PC-9 (cell line): ENCODE measurements around the gene SLX9. TPM values are rescaled to one million over a fixed set of nuclear protein-coding genes. Genes with fewer than 3 reads are reported as not detected.

Experiments
- BruUV-seq: library from RNA; stranded (reverse); fragments of 400-500 nt; replicated peaks from 2 replicates; lab custom pipeline; 2021; lab: Mats Ljungman, UMichigan
- CTCF ChIA-PET: fragments of 300-600 bp; sonication (Branson Sonifier 250); formaldehyde crosslinking; loops from one replicate; lab custom pipeline; 2022; ENCODE audit warnings: antibody characterized with exemption; lab: Charles Lee
- POLR2A ChIA-PET: fragments of 300-600 bp; sonication (Branson Sonifier 250); formaldehyde crosslinking; loops from one replicate; lab custom pipeline; 2022; ENCODE audit warnings: antibody characterized with exemption; ENCODE audit not compliant: unreplicated experiment; lab: Charles Lee
- DNase-seq, 2 experiments: peaks; one replicate each; pipeline versions ENCODE4 v3.0.0 to v3.0.0-alpha.2; 2015 to 2022; ENCODE audit warnings: mixed read lengths in 1 of 2
- H2AFZ ChIP-seq: fragments of 200-600 bp; sonication (generic); 2 replicates; pipeline ENCODE4 v1.8.1; 2017; ENCODE audit warnings: antibody characterized with exemption
- H3F3A ChIP-seq: fragments of 200-600 bp; sonication (generic); 2 replicates; pipeline ENCODE4 v1.8.1; 2017; ENCODE audit warnings: antibody characterized with exemption, mild to moderate bottlenecking, low read depth; ENCODE audit not compliant: insufficient read depth
- H3K27ac ChIP-seq: fragments of 200-600 bp; sonication (generic); 2 replicates; pipeline ENCODE4 v1.6.1; 2016; ENCODE audit warnings: mixed run types
- H3K27me3 ChIP-seq: fragments of 200-600 bp; sonication (generic); 2 replicates; pipeline ENCODE4 v1.6.1; 2016; ENCODE audit warnings: low read depth, mixed run types; ENCODE audit not compliant: insufficient read depth
- H3K36me3 ChIP-seq: fragments of 200-600 bp; sonication (generic); 2 replicates; pipeline ENCODE4 v1.6.1; 2016; ENCODE audit warnings: low read depth, mixed run types
- H3K4me1 ChIP-seq: fragments of 200-600 bp; sonication (generic); replicated peaks from 2 replicates; pipeline ENCODE4 v1.6.1; 2016; ENCODE audit warnings: mixed run types; ENCODE audit not compliant: insufficient read depth
- H3K4me2 ChIP-seq: fragments of 200-600 bp; sonication (generic); 2 replicates; pipeline ENCODE4 v1.6.1; 2017; ENCODE audit warnings: mixed run types
- H3K4me3 ChIP-seq: fragments of 200-600 bp; sonication (generic); 2 replicates; pipeline ENCODE4 v1.6.1; 2016; ENCODE audit warnings: mixed run types
- H3K79me2 ChIP-seq: fragments of 200-600 bp; sonication (generic); 2 replicates; pipeline ENCODE4 v1.6.1; 2017; ENCODE audit warnings: low read depth, mixed run types
- H3K9me2 ChIP-seq: fragments of 200-600 bp; sonication (generic); 2 replicates; pipeline ENCODE4 v1.8.1; 2017; ENCODE audit warnings: mild to moderate bottlenecking; ENCODE audit not compliant: insufficient read depth
- H3K9me3 ChIP-seq: fragments of 200-600 bp; sonication (generic); 2 replicates; pipeline ENCODE4 v1.8.1; 2016; ENCODE audit warnings: low read depth; ENCODE audit not compliant: insufficient read depth
- H4K20me1 ChIP-seq: fragments of 200-600 bp; sonication (generic); 2 replicates; pipeline ENCODE4 v1.8.1; 2017; ENCODE audit not compliant: insufficient read depth
- EZH2 ChIP-seq: fragments of 200-600 bp; sonication (generic); IDR thresholded peaks from 2 replicates; pipeline ENCODE4 v1.8.0; 2017; ENCODE audit warnings: antibody characterized with exemption, low read depth
- intact Hi-C: fragments of 100-400 bp; cut with micrococcal nuclease; formaldehyde crosslinking; loops from one replicate; pipeline ENCODE4 v1.10.0; 2022; ENCODE audit not compliant: unreplicated experiment
- total RNA-seq: library from RNA; stranded (reverse); gene quantifications from 2 replicates; pipeline ENCODE4 v1.2.3, GENCODE V29; 2021
- TF ChIP-seq, protein P1 (sequence below): fragments of 200-600 bp; sonication (generic); conservative IDR thresholded peaks from 2 replicates; pipeline ENCODE4 v1.6.1; 2017; ENCODE audit warnings: mixed run types, antibody characterized with exemption, mild to moderate bottlenecking, moderate library complexity

SLX9 gene
- total RNA-seq, 1 experiment from 2014 or later: 22.8 TPM

- no peaks in the 10 kb centered on the region for H4K20me1 ChIP-seq
- H3K4me2 ChIP-seq: no peak overlapping the region
- no peaks in the 10 kb centered on the region for H3K9me3 ChIP-seq
- no peaks in the 10 kb centered on the region for H3K9me2 ChIP-seq
- H2AFZ ChIP-seq: no peak overlapping the region
- H3K36me3 ChIP-seq: no peaks in the 10 kb centered on the region
- intact Hi-C loops: no loop called here
- H3K79me2 ChIP-seq: no peaks in the 10 kb centered on the region
- no peaks in the 10 kb centered on the region for H3K4me1 ChIP-seq
- CTCF ChIA-PET: no interaction called here
- H3K4me3 ChIP-seq: no peak overlapping the region
- TF ChIP-seq, protein P1, sequence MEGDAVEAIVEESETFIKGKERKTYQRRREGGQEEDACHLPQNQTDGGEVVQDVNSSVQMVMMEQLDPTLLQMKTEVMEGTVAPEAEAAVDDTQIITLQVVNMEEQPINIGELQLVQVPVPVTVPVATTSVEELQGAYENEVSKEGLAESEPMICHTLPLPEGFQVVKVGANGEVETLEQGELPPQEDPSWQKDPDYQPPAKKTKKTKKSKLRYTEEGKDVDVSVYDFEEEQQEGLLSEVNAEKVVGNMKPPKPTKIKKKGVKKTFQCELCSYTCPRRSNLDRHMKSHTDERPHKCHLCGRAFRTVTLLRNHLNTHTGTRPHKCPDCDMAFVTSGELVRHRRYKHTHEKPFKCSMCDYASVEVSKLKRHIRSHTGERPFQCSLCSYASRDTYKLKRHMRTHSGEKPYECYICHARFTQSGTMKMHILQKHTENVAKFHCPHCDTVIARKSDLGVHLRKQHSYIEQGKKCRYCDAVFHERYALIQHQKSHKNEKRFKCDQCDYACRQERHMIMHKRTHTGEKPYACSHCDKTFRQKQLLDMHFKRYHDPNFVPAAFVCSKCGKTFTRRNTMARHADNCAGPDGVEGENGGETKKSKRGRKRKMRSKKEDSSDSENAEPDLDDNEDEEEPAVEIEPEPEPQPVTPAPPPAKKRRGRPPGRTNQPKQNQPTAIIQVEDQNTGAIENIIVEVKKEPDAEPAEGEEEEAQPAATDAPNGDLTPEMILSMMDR: no peak
- TF ChIP-seq EZH2: no peak
- H3K27ac ChIP-seq: no peak overlapping the region
- no peak for DNase-seq
- BruUV-seq: no TSS peak
- no peaks in the 10 kb centered on the region for H3K27me3 ChIP-seq
- POLR2A ChIA-PET: no interaction called here
- H3F3A ChIP-seq: peaks cover 10% of the 10 kb centered on the region
These were observed 39.1 kb upstream of the SLX9 start for GRCh38 chr21:44900559-44901251.

DNA sequence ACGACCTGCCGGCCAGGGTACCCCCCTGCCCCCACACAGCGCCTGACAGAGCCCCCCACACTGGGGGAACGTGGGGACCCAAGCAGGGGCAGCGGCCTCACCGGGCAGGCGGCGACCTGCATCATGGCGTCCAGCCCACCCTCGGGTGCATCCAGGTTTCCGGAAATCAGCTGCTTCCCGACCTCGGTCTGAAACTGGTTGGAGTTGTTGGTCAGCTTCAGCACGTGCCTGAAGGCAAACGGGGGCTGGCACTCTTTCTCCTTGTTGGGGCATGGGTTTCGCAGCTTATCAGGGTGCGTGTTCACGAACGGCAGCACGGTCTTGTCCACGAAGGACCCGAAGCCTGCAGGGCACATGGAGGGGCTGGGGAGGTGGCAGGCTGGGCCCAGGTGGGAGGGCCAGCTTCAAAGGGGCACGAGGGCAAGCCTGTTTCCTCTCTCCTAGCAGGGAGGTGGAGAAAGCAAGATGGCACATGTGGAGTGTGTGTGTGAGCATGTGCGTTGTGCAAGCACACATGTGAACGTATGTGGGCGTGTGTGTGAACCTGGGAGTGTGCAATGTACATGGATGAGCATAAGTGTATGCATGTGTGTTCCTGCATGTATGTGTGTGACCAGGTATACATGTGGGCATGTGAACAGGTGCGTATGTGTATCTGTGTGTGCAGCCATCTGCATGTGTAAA, 38.3 kb upstream of the SLX9 start:
- Histone ChIP-seq H3K9me3 (no peaks in the 10 kb centered on the region), H3K79me2 (no peaks in the 10 kb centered on the region), H3K27ac (no peak overlapping the region), H3K27me3 (no peaks in the 10 kb centered on the region), H3K4me2 (no peak overlapping the region), H3K4me1 (no peaks in the 10 kb centered on the region), H3K4me3 (no peak overlapping the region), H2AFZ (no peak overlapping the region), H3K9me2 (no peaks in the 10 kb centered on the region), H4K20me1 (no peaks in the 10 kb centered on the region), H3K36me3 (no peaks in the 10 kb centered on the region), H3F3A (peaks cover 10% of the 10 kb centered on the region)
- DNase-seq: no peak
- POLR2A ChIA-PET: interaction anchor here (0.5 kb wide), 1 partner anchor 26 kb away, joined by 4 read pairs; no protein-coding TSS in a partner anchor
- intact Hi-C loops: no loop called here
- TF ChIP-seq, protein P1: no peak
- TF ChIP-seq EZH2: no peak
- CTCF ChIA-PET: interaction anchor here (0.6 kb wide), 1 partner anchor 10 kb away, joined by 3 read pairs; no protein-coding TSS in a partner anchor
- no TSS peak for BruUV-seq

GRCh38 chr21:44902268-44903049, 37.4 kb upstream of the SLX9 start:
- TF ChIP-seq, protein P1: no peak
- no peak for TF ChIP-seq EZH2
- H4K20me1 ChIP-seq: no peaks in the 10 kb centered on the region
- no TSS peak for BruUV-seq
- H3K4me2 ChIP-seq: no peak overlapping the region
- no peak for DNase-seq
- no peaks in the 10 kb centered on the region for H3K9me3 ChIP-seq
- H3K27me3 ChIP-seq: no peaks in the 10 kb centered on the region
- POLR2A ChIA-PET: no interaction called here
- intact Hi-C loops: no loop called here
- H3K79me2 ChIP-seq: no peaks in the 10 kb centered on the region
- no peaks in the 10 kb centered on the region for H3K36me3 ChIP-seq
- CTCF ChIA-PET: no interaction called here
- H3K27ac ChIP-seq: no peak overlapping the region
- peaks cover 10% of the 10 kb centered on the region for H3F3A ChIP-seq
- H3K9me2 ChIP-seq: no peaks in the 10 kb centered on the region
- no peaks in the 10 kb centered on the region for H3K4me1 ChIP-seq
- H2AFZ ChIP-seq: no peak overlapping the region
- no peak overlapping the region for H3K4me3 ChIP-seq
